Tongue (tissue), 2 donors: ENCODE data around the gene C2orf92. TPM values are rescaled to one million over a fixed set of nuclear protein-coding genes. Genes with fewer than 3 reads are reported as not detected.
A peak's percentile ranks its signal among the peaks of the same experiment; 100 is the strongest.
"Not testable (repeated sequence)": the region's sequence is repeated elsewhere in the genome, so short reads cannot be mapped to it uniquely, and the experiment has no call there.

Experiments
- DNase-seq: peaks from one replicate; pipeline ENCODE4 v3.0.0-alpha.2; 2015
- total RNA-seq: library from RNA; depleted of rRNA; stranded (reverse); fragments of >200 nt; gene quantifications from one replicate; pipeline ENCODE4 v1.2.3, GENCODE V29; 2014

Gene C2orf92
- total RNA-seq, 1 donor from 2014 or later = 8.5 TPM

DNA sequence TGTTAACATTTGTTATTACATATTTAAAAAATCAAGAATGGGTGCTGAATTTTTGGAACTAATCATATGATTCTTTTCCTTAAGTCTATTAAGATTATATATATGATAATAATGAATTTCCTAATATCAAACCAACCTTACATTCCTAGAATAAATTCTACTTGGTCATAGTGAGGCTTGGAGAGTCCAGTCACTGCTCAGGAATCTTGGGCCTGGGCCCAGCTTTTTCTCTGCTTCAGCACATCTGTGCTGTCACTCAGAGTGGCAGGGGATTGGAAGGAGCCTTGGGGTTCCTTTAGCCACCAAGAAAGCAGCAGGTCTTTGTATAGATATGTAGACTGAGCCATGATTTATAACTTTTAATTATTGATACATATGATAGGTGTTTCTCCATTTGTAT lies 24.0 kb downstream of the C2orf92 start:
- DNase-seq = no peak

DNA sequence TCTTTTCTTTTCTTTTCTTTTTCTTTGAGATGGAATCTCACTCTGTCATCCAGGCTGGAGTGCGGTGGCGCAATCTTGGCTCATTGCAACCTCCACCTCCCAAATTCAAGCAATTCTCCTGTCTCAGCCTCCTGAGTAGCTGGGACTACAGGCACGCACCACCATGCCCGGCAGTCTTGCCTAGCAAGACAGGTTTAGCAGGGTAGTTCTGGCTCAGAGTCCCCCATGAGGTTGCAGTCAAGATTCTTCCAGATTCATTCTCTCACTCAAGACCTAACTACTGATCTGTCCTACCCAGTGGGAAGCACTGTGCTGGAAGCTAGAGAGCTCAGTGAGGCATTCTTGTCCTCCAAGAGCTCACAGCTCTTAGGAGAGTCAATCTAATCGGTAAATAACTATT lies 26.2 kb downstream of the C2orf92 start:
- DNase-seq = no peak

DNA sequence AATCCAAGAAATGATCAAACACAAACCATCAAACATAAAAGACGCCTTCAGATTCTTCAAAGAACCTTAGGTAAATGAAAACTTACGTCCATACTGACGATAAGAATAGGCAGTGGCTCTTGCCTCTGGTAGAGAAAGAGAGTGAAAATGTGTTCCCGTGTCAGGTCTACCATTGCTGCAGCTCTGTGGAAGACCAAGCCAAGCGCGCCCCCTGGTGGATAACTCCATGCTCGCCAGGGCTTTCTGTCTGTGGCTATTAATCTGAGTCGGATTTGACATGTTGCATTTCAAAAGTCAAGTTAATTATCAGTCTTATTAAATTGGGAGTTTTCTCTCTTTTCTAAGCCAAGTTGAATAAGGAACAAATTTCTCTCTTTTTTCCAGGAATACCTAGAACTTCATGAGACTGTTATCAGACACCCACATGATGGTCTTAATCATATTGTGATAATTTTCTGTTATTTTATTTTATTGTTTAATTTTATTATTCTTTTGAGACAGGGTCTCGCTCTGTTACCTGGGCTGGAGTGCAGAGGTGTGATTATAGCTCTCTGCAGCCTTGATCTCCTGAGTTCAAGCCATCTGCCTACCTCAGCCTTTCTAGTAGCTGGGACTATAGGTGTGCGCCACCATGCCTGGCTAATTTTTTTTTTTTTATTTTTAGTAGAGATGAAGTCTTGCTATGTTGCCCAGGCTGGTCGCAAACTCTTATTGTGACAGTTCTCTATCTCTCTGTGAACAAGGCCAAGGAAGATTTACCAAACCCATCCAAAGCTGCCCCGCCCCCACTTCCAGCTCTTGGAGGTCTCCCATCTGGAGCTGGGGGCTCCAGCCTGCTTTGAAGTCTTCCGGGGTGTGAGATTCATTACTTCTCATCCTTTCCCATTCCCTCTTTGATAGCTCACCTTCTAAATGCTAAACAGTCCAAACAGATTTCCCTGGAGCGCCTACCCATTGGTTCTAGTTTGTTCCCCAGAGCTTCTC lies 28.0 kb downstream of the C2orf92 start:
- DNase-seq = peak; percentile 95

DNA sequence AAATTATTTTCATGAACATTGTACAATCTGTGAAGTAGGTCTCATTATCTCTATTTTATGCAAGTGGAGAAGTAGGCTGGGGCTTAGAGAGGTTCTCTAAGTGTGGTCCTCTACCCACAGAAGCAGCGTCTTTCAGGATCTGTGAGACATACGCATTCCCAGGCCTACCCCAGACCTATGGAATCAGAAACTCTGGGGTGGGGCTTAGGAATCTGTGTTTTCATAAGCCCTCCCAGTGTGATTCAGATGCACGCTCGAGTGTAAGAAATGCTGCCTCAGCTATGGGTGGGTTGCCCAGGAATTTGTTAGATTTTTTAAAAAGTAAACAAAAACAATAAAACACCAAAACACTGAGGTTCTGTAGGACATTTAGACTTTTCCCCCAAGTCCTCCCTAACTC lies 29.0 kb downstream of the C2orf92 start:
- no peak for DNase-seq

DNA sequence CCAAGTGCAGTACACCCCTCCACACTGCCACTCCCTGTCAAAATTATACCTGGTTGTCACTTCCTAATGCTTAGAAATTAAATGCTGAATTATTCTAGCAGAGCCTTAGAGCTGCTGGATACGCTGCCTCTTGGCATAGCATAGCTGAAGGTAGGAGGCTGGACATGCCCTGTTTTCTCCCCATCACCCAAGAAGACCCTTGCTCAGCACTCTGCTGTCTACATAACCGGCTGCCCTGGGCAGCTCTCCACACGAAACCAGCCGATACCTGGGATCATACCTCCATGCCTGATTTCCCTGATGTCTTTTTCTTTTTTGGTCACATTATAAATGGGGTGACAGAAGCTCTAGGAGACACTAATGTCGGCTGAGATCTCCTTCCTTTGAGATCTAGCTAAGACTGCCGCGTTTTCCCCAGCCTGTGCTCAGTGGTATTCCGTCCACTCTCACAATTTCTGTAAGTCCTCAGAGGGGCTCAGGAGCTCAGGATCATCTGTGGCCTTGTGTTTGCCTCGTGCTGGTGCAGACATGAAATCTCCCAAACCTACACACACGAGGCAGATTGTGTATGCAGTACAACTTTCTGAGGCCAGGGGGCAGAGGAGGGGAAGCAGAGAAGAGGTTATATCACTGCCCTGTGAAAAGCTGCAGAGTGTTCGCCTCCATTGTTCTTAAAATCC lies 30.4 kb downstream of the C2orf92 start:
- DNase-seq = peak; percentile 85

DNA sequence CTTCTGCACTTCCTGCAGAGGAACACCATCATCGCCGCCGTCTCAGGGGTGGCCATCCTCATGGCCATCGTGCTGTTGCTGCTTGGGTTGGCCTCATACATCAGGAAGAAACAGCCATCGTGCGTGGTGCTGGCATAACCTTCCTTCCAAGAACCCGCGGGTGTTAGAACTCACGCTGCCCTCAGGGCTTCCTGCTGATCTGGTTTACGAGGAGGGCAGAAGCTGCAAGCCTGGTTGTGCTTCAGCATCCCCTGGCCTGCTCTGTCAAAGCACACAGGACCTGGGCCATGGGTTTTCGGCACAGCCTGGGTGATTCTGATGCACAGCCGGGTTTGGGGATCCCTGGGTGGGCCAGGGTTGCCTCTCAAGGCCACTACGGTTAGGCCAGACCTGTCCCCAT lies 31.7 kb downstream of the C2orf92 start:
- no peak for DNase-seq

DNA sequence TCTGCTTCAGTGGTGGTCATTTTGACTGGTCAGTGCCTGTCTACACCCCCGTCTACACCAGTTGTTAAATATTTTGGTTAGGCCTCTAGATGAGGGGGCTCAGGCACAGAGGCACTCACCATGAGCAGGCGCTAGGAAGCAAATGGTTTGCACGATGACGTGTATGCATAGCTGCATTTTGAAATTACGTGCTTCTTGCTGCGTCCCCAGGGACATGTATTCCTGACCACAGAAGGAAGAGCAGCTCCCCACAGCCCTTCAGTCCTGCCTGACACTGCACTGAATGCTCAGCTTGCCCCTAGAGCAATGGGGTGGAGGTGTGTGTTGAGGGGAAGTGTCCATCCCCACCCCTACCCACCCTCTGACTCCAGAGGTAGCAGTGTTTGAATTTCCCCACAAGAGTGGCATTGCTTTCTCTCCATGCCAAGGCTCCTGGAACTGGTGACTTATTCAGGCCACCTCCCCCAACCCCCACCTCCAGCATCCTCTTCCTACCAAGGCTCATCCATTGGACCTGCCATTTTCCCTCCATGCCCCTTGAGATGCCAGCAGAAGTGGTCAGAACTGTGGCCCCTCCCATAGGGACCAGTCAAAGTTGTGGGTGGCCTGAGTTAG lies 32.4 kb downstream of the C2orf92 start:
- no peak for DNase-seq

DNA sequence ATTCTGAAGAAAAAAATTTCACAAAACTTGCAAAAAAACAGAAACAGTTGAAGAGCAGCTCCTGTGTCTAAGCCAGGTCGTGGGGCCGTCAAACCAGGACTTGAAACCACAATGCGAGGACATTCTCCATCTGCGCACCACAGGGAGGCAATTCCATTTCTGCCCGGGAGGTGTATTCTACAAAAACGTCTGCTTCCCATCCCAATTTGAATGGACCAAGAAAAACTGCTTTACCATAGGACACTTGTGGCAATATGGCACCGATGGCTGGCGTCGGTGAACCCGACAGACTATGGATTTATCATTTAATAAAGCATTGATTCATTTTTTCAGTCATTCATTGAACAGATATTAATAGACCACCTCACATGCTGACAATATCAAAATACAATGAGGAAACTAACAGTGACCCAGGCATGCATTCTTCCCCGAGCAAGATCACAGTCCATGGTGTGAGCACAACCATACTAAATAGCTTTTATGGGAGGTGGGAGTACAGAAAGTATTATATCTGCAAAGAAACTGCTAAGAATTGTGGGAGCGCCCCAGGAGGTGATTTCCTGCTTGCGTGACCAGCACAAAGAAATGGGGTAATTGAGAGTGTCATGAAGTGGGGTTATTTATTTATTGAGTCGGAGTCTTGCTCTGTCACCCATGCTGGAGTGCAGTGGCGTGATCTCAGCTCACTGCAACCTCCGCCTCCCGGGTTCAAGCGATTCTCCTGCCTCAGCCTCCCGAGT lies 33.4 kb downstream of the C2orf92 start:
- DNase-seq = no peak

DNA sequence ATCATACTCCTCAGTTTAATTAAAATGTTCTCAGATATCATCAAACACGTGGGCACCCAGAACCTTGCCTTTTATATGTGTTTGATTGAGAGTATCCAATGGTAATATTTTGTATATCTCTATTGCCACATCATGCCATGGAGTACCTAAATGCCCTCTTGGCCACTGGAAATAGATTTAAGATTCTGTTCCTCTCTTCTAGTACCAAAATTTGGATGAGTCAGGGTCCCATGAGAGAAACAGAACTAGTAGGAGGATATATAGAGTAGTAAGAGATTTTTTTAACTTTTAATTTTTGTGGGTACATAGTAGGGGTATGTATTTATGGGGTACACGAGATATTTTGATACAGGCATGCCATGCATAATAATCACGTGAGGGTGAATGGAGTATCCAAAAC lies 34.2 kb downstream of the C2orf92 start:
- no peak for DNase-seq

DNA sequence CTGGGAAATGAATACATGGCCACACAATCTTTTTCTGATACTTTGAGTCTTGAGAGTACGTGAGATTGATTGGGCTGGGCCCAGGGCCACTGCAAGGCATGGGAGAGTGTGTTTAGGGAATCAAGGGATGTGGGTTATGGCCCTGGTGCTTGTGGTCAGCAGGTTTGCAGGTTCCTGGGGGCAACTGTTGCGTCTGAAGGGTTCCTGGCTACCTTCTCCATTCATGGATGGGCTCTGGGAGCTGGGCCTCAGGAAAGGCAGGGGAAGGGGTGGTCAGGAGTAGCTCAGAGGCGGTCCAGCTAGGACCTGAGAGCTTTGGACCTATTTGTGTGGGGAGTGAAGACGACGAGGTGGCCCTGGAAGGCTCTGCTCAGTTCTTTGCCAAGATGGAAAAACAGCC lies 35.5 kb downstream of the C2orf92 start:
- no peak for DNase-seq

DNA sequence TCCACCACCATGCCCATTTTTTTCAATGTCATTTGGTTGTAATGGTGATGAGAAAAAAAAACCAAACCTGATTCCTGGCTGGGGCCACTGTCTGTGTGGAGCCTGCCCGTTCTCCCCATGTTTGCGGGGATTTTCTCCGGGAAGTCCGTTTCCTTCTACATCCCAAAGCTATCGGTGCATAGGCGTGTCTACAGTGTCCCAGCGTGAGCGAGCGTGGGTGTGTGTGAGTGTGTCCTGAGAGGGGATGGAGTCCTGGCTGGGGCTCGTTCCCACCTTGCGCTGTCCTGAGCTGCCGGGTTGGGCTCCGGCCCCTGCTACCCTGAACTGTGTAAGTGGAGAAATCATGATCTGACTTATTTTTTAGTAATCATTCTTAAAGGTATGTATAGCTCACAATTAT lies 36.6 kb downstream of the C2orf92 start:
- DNase-seq = no peak

DNA sequence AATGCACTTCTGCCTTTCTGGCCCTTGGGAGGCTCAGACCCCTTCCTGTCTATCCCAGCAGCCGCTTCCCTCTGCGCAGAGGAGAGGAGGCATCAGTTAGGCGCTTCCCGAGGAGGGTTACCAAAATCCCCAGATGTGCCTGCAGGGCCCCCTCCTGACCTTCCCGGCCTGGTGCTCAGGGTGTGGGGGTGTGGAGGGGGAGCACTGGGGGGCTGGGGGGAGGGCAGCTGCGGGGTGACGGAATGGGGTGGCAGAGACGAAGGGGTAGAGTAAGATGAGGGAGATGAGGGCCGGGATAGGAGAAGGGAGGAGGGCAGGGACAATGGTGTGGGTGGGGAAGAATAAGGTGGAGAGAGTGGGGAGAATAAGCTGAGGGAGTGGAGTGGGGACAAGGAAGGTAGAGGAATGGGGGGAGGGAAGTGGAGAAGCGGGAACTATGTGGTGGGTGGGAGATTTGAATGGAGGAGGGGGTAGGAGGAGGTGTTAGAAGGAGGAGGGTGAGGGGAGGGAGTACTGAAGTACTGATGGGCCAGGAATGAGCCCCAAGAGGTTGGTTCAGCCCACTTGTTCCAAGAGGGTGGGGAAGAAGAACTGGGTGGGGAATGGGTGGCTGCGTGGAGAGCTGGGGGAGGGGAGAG lies 37.3 kb downstream of the C2orf92 start:
- DNase-seq = no peak

DNA sequence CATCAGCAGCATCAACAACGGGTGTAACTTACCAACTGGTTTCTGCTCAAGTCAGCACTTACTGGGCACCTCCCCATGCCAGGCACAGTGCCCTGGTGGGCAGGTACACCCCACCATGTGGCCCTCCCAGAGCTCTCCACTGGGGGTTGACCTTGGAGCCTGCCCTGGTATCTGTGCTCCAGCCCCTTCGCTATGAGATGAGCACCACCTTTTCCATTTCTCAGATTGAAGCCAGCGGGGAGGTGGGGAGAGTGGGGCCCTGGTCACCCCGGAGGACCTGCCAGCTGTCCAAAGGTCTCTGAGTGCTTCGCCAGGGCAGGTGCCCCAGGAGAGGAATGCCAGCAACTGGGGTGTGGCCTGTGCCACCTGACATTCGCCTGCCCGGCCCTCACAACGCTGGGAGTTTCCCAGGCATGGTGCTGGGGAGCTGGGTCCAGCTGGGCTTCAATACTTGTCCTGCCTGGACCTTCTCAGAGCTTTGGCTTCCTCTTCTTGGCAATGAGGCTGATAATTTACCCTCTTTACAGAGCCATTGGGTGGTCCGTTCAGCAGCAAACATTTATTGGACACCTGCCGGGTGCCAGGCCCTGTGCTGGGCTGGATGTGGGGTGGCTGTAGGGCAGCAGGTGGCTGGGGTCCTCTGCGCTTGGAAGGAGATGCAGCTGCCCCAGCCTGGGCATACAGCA lies 38.0 kb downstream of the C2orf92 start:
- DNase-seq = peak; percentile 52

DNA sequence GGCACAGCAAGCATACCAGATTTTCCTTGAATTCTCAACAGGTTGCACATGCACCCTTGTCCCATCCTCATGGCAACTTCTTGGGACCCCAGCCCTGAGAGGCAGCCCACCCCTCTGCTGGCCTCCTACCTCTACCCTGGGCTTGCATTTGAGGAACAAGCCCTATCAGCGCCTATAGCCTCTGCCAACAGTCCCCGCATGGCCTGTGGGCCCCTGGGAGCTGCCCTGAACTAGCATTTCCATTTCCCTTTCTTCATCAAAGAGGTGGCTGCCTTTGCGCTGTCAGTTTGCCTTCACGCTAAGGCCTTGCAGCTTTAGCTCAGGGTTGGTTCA lies 38.5 kb downstream of the C2orf92 start:
- DNase-seq = no peak

DNA sequence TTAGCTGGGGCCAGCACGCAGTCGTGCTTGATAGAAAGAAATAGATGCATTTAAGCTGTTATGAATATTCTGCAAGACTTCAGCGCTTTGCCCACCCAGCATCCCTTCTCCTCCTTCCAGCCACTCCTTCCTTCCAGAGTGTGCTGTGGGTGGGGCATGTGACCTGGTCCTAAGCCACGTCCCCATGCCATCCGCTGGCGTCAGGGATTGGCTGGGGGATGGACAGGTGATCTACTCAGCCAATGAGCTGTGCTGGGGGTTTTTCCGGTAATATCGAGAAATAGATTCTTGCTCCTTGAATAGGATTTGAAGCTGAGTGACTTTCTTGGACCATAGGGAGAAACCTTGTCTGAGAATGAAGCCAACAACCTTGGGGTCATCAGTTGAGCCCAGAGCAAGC lies 39.1 kb downstream of the C2orf92 start:
- no peak for DNase-seq

DNA sequence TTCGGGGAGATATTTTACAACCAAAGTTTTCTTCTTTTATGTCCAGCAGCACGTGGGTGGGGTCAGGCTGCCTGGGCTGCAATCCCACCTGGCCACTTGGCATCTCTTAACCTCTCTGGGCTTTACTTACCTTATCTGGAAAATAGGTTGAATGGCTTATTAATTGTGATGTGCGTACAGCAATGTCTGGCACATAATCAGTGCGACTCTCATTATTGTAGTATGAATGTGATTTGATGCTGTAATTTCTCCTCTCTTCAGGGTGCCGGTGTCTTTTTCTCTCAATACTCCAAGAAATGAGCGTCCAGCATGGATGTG lies 41.8 kb downstream of the C2orf92 start:
- no peak for DNase-seq

DNA sequence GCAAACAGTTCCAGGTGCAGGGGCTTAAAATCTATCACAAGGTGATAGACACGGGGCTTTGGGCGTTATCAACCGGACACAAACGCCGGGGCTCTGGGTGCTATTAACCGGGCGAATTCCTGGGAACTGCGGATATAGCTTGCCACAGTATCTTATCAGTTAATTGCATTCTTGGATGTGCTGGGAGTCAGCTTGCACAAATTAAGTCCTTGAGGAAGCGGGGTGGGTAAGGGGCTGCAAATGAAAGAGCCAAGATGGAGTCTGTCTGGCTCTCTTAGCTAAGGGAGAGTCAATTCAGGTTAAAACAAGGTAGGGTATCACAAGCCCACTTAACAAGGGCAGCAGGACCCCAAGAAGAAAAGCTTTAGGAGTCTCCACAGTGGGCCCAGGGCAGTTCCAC lies 42.7 kb downstream of the C2orf92 start:
- DNase-seq = not testable (repeated sequence)

DNA sequence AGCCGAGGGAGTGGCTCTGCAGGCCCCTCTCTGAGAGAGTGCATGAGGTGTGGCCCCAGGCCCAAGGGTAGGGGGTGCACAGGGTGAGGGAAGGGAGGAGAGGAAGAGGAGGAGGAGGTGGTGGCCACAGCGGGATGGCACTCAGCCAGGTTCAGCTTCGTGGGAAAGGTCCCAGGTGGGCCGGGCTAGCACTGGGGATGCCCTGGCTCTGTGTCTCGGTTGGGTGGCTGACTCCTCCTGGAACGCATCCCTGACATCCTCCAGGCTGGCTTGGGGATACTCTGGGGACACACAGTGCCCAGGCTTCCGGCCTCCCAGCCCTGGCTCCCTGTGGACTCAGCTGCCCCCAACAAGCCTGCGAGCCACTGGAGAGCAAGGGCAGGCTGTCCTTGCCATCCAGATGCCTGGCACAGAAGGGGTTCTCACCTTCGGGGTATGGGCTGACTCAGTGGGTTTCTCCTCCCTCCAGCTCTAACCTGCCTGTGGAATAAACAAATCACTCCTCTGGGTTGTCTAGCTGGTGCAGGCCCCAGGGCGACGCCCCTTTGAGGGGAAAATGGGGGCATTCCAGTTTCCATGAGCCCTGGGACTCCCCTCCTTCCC lies 43.3 kb downstream of the C2orf92 start:
- DNase-seq = no peak

DNA sequence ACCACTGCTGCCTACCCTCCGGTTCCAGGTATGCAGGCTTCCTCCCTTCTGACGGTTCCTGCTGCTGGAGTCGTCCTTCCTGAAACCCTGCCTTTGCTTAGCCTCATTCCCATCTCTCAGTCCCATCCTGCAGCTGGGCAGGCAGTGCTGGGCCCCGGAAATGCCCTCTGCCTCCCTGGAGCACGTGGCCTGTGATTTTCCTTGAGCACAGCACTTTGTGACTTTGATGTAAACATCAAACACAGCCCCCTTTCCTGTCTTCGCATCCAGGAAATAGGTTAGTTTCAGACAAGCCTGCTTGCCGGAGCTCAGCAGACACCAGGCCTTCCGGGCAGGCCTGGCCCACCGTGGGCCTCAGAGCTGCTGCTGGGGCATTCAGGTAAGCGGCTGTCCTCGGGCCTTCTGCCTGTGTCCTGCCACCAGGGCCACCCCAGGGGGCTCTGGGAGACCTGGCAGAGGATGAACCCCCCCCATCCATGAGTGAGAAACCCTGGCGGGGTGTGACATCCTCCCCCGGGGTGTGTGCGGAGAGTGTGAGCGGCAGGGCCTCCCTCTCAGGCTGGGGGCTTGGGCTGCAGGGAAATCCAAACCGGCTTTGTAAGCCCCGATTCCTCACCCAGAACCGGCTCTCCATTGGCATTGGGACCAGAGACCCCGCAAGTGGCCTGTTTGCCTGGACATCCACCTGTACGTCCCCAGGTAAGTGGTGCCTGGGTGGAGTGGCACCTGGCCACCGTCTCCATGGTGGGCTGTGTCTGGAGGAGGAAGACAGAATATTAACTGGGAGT lies 44.0 kb downstream of the C2orf92 start, which contains the start of gene ZAP70:
TSS of gene ZAP70 (plus strand) at position 281 of the 788 bp plus-strand sequence. CDS start 10,461 bp downstream, outside the sequence.
- DNase-seq = no peak
